Panc1 (cell line): ENCODE measurements around the gene IQSEC1.

ENCODE experiments used
- CTCF ChIP-seq: fragments of 450-650 bp; IDR thresholded peaks from 2 replicates; pipeline ENCODE4 v1.5.1; 2017; ENCODE audit warnings: mild to moderate bottlenecking
- POLR2AphosphoS5 ChIP-seq: IDR thresholded peaks from 2 replicates; pipeline ENCODE4 v1.6.1; 2012; ENCODE audit warnings: mild to moderate bottlenecking, low read depth, low read length, moderate library complexity
- REST ChIP-seq, 2 experiments: IDR thresholded peaks; 2 replicates each; pipeline ENCODE4 v1.6.1; 2011 to 2012; ENCODE audit warnings: low read depth in 2 of 2, control low read depth in 1 of 2, low read length in 1 of 2, mild to moderate bottlenecking in 1 of 2, moderate library complexity in 1 of 2; ENCODE audit not compliant: insufficient read depth in 1 of 2
- SIN3A ChIP-seq: IDR thresholded peaks from 2 replicates; pipeline ENCODE4 v1.6.1; 2012; ENCODE audit warnings: low read depth, mild to moderate bottlenecking, low read length, moderate library complexity, borderline replicate concordance; ENCODE audit not compliant: insufficient read depth
- TCF7L2 ChIP-seq: IDR thresholded peaks from 2 replicates; pipeline ENCODE4 v1.6.1; 2011; ENCODE audit warnings: mild to moderate bottlenecking, low read depth, low read length, inconsistent platforms

GRCh38 chr3:12869035-12869621, 204.1 kb downstream of the IQSEC1 start:
- TF ChIP-seq CTCF (no peak), POLR2AphosphoS5 (no peak), REST (IDR thresholded peaks at IDR 0.05; ENCODE audit: insufficient read depth in 1 of 2, low read depth in 2 of 2, low read length in 1 of 2) (no peak), TCF7L2 (no peak), SIN3A (no peak)
